HL-60 (cell line): ENCODE data around the gene ADAM17.

ENCODE experiments used
- POLR2AphosphoS5 ChIP-seq: IDR thresholded peaks from 2 replicates; pipeline ENCODE4 v1.6.1; 2012; ENCODE audit warnings: low read depth
- TF ChIP-seq, protein P1 (sequence below): IDR thresholded peaks from one replicate; pipeline ENCODE4 v1.5.1; 2011; ENCODE audit warnings: low read length, control low read depth, inconsistent platforms; ENCODE audit not compliant: insufficient read depth
- TF ChIP-seq, protein P2 (sequence below): IDR thresholded peaks from 2 replicates; pipeline ENCODE4 v1.6.1; 2012; ENCODE audit warnings: low read depth; ENCODE audit not compliant: insufficient replicate concordance

DNA sequence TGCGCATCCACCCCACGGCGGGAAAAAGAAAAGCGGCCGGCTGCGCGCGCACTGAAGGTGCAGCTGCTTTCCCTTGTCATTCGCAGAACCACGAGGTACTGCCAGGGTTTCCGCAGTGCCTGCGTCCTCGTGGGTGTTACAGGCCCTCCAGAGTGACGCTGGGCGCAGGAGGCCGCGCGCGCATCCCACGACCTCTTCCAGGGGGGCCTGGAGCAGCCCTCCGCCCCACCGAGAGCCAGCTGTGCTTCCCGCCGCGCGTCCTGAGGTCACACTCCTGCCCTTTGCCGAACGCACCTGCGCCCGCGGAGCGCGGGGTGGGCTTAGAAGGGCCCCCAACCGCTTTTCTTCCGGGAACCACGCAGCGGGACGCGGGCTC lies 81.7 kb downstream of the ADAM17 start:
- TF ChIP-seq, protein P1, sequence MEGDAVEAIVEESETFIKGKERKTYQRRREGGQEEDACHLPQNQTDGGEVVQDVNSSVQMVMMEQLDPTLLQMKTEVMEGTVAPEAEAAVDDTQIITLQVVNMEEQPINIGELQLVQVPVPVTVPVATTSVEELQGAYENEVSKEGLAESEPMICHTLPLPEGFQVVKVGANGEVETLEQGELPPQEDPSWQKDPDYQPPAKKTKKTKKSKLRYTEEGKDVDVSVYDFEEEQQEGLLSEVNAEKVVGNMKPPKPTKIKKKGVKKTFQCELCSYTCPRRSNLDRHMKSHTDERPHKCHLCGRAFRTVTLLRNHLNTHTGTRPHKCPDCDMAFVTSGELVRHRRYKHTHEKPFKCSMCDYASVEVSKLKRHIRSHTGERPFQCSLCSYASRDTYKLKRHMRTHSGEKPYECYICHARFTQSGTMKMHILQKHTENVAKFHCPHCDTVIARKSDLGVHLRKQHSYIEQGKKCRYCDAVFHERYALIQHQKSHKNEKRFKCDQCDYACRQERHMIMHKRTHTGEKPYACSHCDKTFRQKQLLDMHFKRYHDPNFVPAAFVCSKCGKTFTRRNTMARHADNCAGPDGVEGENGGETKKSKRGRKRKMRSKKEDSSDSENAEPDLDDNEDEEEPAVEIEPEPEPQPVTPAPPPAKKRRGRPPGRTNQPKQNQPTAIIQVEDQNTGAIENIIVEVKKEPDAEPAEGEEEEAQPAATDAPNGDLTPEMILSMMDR = no peak
- TF ChIP-seq, protein P2, sequence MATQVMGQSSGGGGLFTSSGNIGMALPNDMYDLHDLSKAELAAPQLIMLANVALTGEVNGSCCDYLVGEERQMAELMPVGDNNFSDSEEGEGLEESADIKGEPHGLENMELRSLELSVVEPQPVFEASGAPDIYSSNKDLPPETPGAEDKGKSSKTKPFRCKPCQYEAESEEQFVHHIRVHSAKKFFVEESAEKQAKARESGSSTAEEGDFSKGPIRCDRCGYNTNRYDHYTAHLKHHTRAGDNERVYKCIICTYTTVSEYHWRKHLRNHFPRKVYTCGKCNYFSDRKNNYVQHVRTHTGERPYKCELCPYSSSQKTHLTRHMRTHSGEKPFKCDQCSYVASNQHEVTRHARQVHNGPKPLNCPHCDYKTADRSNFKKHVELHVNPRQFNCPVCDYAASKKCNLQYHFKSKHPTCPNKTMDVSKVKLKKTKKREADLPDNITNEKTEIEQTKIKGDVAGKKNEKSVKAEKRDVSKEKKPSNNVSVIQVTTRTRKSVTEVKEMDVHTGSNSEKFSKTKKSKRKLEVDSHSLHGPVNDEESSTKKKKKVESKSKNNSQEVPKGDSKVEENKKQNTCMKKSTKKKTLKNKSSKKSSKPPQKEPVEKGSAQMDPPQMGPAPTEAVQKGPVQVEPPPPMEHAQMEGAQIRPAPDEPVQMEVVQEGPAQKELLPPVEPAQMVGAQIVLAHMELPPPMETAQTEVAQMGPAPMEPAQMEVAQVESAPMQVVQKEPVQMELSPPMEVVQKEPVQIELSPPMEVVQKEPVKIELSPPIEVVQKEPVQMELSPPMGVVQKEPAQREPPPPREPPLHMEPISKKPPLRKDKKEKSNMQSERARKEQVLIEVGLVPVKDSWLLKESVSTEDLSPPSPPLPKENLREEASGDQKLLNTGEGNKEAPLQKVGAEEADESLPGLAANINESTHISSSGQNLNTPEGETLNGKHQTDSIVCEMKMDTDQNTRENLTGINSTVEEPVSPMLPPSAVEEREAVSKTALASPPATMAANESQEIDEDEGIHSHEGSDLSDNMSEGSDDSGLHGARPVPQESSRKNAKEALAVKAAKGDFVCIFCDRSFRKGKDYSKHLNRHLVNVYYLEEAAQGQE = no peak
- no peak for TF ChIP-seq POLR2AphosphoS5
